IMR-90 (cell line): ENCODE measurements around the gene NXF2B. TPM values are rescaled to one million over a fixed set of nuclear protein-coding genes. Genes with fewer than 3 reads are reported as not detected.

Experiments
- polyA plus RNA-seq, 3 experiments: library from polyadenylated mRNA; depleted of rRNA; stranded (reverse); fragments of >200 nt; gene quantifications; 2 replicates each; pipeline ENCODE4 v1.2.3, GENCODE V29; 2012; ENCODE audit warnings: low replicate concordance in 1 of 3
- total RNA-seq: library from RNA; depleted of rRNA; stranded (reverse); fragments of >200 nt; gene quantifications from 2 replicates; pipeline ENCODE4 v1.2.3, GENCODE V29; 2012; rRNA removed

Gene NXF2B
- total and polyA plus RNA-seq, 2 of the 4 experiments (the other 2 are of a cell fraction), result not detected

Other genes starting within 250 kb of the NXF2B start
- not detected in 2 replicates for gene TCP11X1, start 224.7 kb downstream of the NXF2B start, total RNA-seq
- gene TCP11X1, start 224.7 kb downstream of the NXF2B start, polyA plus RNA-seq (2012; rRNA removed), result not detected in 2 replicates
- not detected in 2 replicates for gene NXF2, start 192.8 kb downstream of the NXF2B start, total RNA-seq
- gene NXF2, start 192.8 kb downstream of the NXF2B start, polyA plus RNA-seq (2012; rRNA removed), result not detected in 2 replicates
- gene TCP11X2, start 31.8 kb upstream of the NXF2B start, total RNA-seq, result not detected in 2 replicates
- not detected in 2 replicates for gene TCP11X2, start 31.8 kb upstream of the NXF2B start, polyA plus RNA-seq (2012; rRNA removed)
- 13.6 and 32.8 TPM in 2 replicates for gene TMSB15A, start 76.7 kb upstream of the NXF2B start, total RNA-seq
- 28.8 and 30.5 TPM in 2 replicates for gene TMSB15A, start 76.7 kb upstream of the NXF2B start, polyA plus RNA-seq (2012; rRNA removed)
- 20.8 and 24.9 TPM in 2 replicates for gene ARMCX5, start 159.5 kb upstream of the NXF2B start, total RNA-seq
- 9.6 and 12.2 TPM in 2 replicates for gene ARMCX5, start 159.5 kb upstream of the NXF2B start, polyA plus RNA-seq (2012; rRNA removed)
- gene GPRASP1, start 211.5 kb upstream of the NXF2B start, total RNA-seq, result 1.3 and 1.7 TPM in 2 replicates
- 1.2 and 1.5 TPM in 2 replicates for gene GPRASP1, start 211.5 kb upstream of the NXF2B start, polyA plus RNA-seq (2012; rRNA removed)